H1 (cell line): ENCODE data around the gene KIAA1614. TPM values are rescaled to one million over a fixed set of nuclear protein-coding genes. Genes with fewer than 3 reads are reported as not detected.

ENCODE experiments used
- CTCF ChIA-PET: fragments of 300-600 bp; sonication (Branson Sonifier 250); formaldehyde crosslinking; loops from one replicate; lab custom pipeline; 2021; ENCODE audit not compliant: partially characterized antibody; lab: Charles Lee
- POLR2A ChIA-PET: fragments of 300-600 bp; sonication (Branson Sonifier 250); formaldehyde crosslinking; loops from one replicate; lab custom pipeline; 2021; ENCODE audit warnings: inconsistent platforms; ENCODE audit not compliant: partially characterized antibody; lab: Charles Lee
- DNase-seq, 2 experiments: peaks; one replicate each; pipeline versions ENCODE4 v3.0.0 to v3.0.0-alpha.2; 2010 to 2022; ENCODE audit warnings: low spot score in 2 of 2, low read depth in 1 of 2, mixed read lengths in 1 of 2
- FAIRE-seq: peaks from 2 replicates; lab custom pipeline; 2011; peaks lifted over from hg19 to GRCh38; lab: Jason Lieb, UNC
- H2AFZ ChIP-seq: 2 replicates; pipeline ENCODE4 v1.8.1; 2012; ENCODE audit warnings: low read length, inconsistent platforms
- H2AK5ac ChIP-seq: 2 replicates; pipeline ENCODE4 v1.6.1; 2013; ENCODE audit warnings: low read depth, low read length
- H2BK120ac ChIP-seq: replicated peaks from 2 replicates; pipeline ENCODE3; 2013; ENCODE audit warnings: low read depth, low read length, inconsistent platforms
- H2BK12ac ChIP-seq: 2 replicates; pipeline ENCODE4 v1.6.1; 2013; ENCODE audit warnings: low read depth, low read length
- H2BK15ac ChIP-seq: 2 replicates; pipeline ENCODE4 v1.6.1; 2013; ENCODE audit warnings: low read length
- H2BK20ac ChIP-seq: 2 replicates; pipeline ENCODE4 v1.6.1; 2013; ENCODE audit warnings: low read length
- H2BK5ac ChIP-seq: 2 replicates; pipeline ENCODE4 v1.6.1; 2013; ENCODE audit warnings: low read depth, low read length
- H3K14ac ChIP-seq: 2 replicates; pipeline ENCODE4 v1.6.1; 2013; ENCODE audit warnings: inconsistent platforms; ENCODE audit not compliant: insufficient read length
- H3K18ac ChIP-seq: 2 replicates; pipeline ENCODE4 v1.6.1; 2013; ENCODE audit warnings: low read length; ENCODE audit errors: extremely low read depth
- H3K23ac ChIP-seq: 2 replicates; pipeline ENCODE4 v1.6.1; 2013; ENCODE audit warnings: inconsistent platforms; ENCODE audit not compliant: insufficient read length
- H3K23me2 ChIP-seq: 2 replicates; pipeline ENCODE4 v1.6.1; 2013; ENCODE audit warnings: low read depth, low read length
- H3K27ac ChIP-seq: 2 replicates; pipeline ENCODE4 v1.6.1; 2011; ENCODE audit warnings: low read depth, low read length, inconsistent platforms
- H3K27me3 ChIP-seq, 4 experiments: replicated peaks in 1 of 4; 1 replicate in 1 of 4; 2 replicates in 3 of 4; pipeline versions ENCODE4 v1.6.1 to v1.8.1; 2011 to 2013; ENCODE audit warnings: low read length in 3 of 4, mild to moderate bottlenecking in 3 of 4, inconsistent platforms in 2 of 4, mixed read lengths in 2 of 4, moderate library complexity in 1 of 4; ENCODE audit not compliant: control insufficient read depth in 3 of 4, insufficient read depth in 3 of 4; ENCODE audit errors: extremely low read depth in 1 of 4
- H3K36me3 ChIP-seq, 4 experiments: 2 replicates each; pipeline versions ENCODE4 v1.6.1 to v1.8.1; 2011 to 2013; ENCODE audit warnings: mild to moderate bottlenecking in 4 of 4, low read length in 3 of 4, moderate library complexity in 2 of 4, control low read depth in 1 of 4, inconsistent platforms in 1 of 4; ENCODE audit not compliant: insufficient read depth in 4 of 4, control insufficient read depth in 2 of 4
- H3K4ac ChIP-seq: replicated peaks from 2 replicates; pipeline ENCODE3; 2013; ENCODE audit warnings: low read length, low read depth, mixed read lengths, inconsistent platforms; ENCODE audit not compliant: insufficient read length
- H3K4me1 ChIP-seq, 4 experiments: replicated peaks in 1 of 4; 1 replicate in 1 of 4; 2 replicates in 3 of 4; pipeline versions ENCODE4 v1.6.1 to v1.8.1; 2011 to 2013; ENCODE audit warnings: low read length in 3 of 4, inconsistent platforms in 2 of 4, mixed read lengths in 1 of 4; ENCODE audit not compliant: insufficient read depth in 4 of 4, control insufficient read depth in 3 of 4
- H3K4me2 ChIP-seq, 2 experiments: 2 replicates each; pipeline versions ENCODE4 v1.6.1 to v1.8.1; 2011 to 2013; ENCODE audit warnings: low read depth in 2 of 2, low read length in 2 of 2, control low read depth in 1 of 2, inconsistent platforms in 1 of 2, mild to moderate bottlenecking in 1 of 2; ENCODE audit not compliant: insufficient read depth in 1 of 2
- H3K4me3 ChIP-seq, 4 experiments: fragments of 200-600, 300-600 bp in 1 of 4; sonication (generic), shearing (Covaris generic), sonication (Bioruptor Twin) in 1 of 4; 2 replicates each; pipeline versions ENCODE4 v1.5.1 to v1.8.1; 2011 to 2016; ENCODE audit warnings: low read length in 4 of 4, low read depth in 3 of 4, control low read depth in 2 of 4, inconsistent platforms in 2 of 4, mild to moderate bottlenecking in 2 of 4, mixed read lengths in 1 of 4, moderate library complexity in 1 of 4; ENCODE audit not compliant: insufficient read depth in 2 of 4; ENCODE audit errors: extremely low read depth in 1 of 4
- H3K56ac ChIP-seq: replicated peaks from 2 replicates; pipeline ENCODE3; 2013; ENCODE audit warnings: low read depth, mild to moderate bottlenecking, mixed read lengths, low read length, inconsistent platforms; ENCODE audit not compliant: insufficient read length
- H3K79me1 ChIP-seq: 2 replicates; pipeline ENCODE4 v1.6.1; 2013; ENCODE audit warnings: low read depth, low read length, control low read depth
- H3K79me2 ChIP-seq, 2 experiments: 2 replicates each; pipeline versions ENCODE4 v1.6.1 to v1.8.1; 2012 to 2013; ENCODE audit warnings: low read length in 2 of 2, mild to moderate bottlenecking in 2 of 2, inconsistent platforms in 1 of 2; ENCODE audit not compliant: insufficient read depth in 2 of 2, control insufficient read depth in 1 of 2
- H3K9ac ChIP-seq, 4 experiments: replicated peaks in 1 of 4; 1 replicate in 1 of 4; 2 replicates in 3 of 4; pipeline versions ENCODE4 v1.6.1 to v1.8.1; 2011 to 2013; ENCODE audit warnings: low read depth in 3 of 4, low read length in 3 of 4, control low read depth in 2 of 4, mild to moderate bottlenecking in 2 of 4, moderate library complexity in 2 of 4, inconsistent platforms in 1 of 4; ENCODE audit errors: extremely low read depth in 1 of 4
- H3K9me3 ChIP-seq, 2 experiments: 2 replicates each; pipeline versions ENCODE4 v1.6.1 to v1.8.1; 2012 to 2013; ENCODE audit warnings: mild to moderate bottlenecking in 2 of 2, moderate library complexity in 2 of 2, control low read depth in 1 of 2, inconsistent platforms in 1 of 2, low read depth in 1 of 2, low read length in 1 of 2, mixed read lengths in 1 of 2; ENCODE audit not compliant: insufficient read depth in 2 of 2
- H4K20me1 ChIP-seq, 2 experiments: replicated peaks in 1 of 2; 2 replicates each; pipeline versions ENCODE3 to v1.8.1; 2011 to 2013; ENCODE audit warnings: inconsistent platforms in 2 of 2, low read length in 2 of 2, mild to moderate bottlenecking in 1 of 2; ENCODE audit not compliant: insufficient read depth in 2 of 2, control insufficient read depth in 1 of 2
- H4K5ac ChIP-seq: 2 replicates; pipeline ENCODE4 v1.6.1; 2013; ENCODE audit warnings: low read length, low read depth, mixed read lengths, inconsistent platforms; ENCODE audit not compliant: insufficient read length
- H4K8ac ChIP-seq: 2 replicates; pipeline ENCODE4 v1.8.0; 2013; ENCODE audit warnings: mild to moderate bottlenecking, moderate library complexity, low read length, inconsistent platforms; ENCODE audit not compliant: insufficient read depth; ENCODE audit errors: extremely low read depth
- H4K91ac ChIP-seq: replicated peaks from 2 replicates; pipeline ENCODE3; 2013; ENCODE audit warnings: low read length, mixed read lengths, inconsistent platforms; ENCODE audit not compliant: insufficient read length
- EZH2 ChIP-seq: fragments of 200-600 bp; sonication (generic); IDR thresholded peaks from 2 replicates; pipeline ENCODE4 v1.7.1; 2012; ENCODE audit warnings: low read depth, mild to moderate bottlenecking, moderate library complexity, low read length, inconsistent platforms; ENCODE audit not compliant: severe bottlenecking
- HDAC6 ChIP-seq: IDR thresholded peaks from one replicate; pipeline ENCODE4 v1.7.1; 2012; ENCODE audit warnings: low read depth, mild to moderate bottlenecking, inconsistent platforms, low read length, moderate library complexity
- RBBP5 ChIP-seq: IDR thresholded peaks from 2 replicates; pipeline ENCODE4 v1.7.1; 2012; ENCODE audit warnings: low read depth, mild to moderate bottlenecking, inconsistent platforms, low read length, moderate library complexity, borderline replicate concordance
- SAP30 ChIP-seq: fragments of 300-600 bp; sonication (generic); IDR thresholded peaks from 2 replicates; pipeline ENCODE4 v1.7.1; 2012; ENCODE audit warnings: low read length, moderate library complexity, mild to moderate bottlenecking, inconsistent platforms; ENCODE audit not compliant: insufficient read depth, insufficient replicate concordance
- WGBS, 2 experiments: shearing (Covaris generic) in 1 of 2; methylation state at CpG; one replicate each; pipeline versions ENCODE4 v1.1.6 to v1.1.7; 2013 to 2015; ENCODE audit warnings: low lambda C conversion rate in 2 of 2, mixed read lengths in 2 of 2, inconsistent platforms in 1 of 2, low coverage in 1 of 2, missing lambda C conversion rate in 1 of 2; ENCODE audit not compliant: insufficient replicate concordance in 2 of 2, insufficient coverage in 1 of 2, insufficient read length in 1 of 2; ENCODE audit errors: extremely low coverage in 1 of 2, missing lambda C conversion rate in 1 of 2; 5-methylcytosine and 5-hydroxymethylcytosine counted together
- polyA plus RNA-seq, 7 experiments: library from polyadenylated mRNA; depleted of rRNA in 3 of 7; stranded (reverse) in 5 of 7; unstranded in 2 of 7; fragments of >200 nt in 5 of 7; fragments of 200-250 nt in 2 of 7; gene quantifications; 1 replicate in 5 of 7; 2 replicates in 1 of 7; 4 replicates in 1 of 7; pipeline versions ENCODE4 v1.2.1 to v1.2.3, GENCODE V29; 2011 to 2013; ENCODE audit warnings: missing spikeins in 2 of 7, mixed read lengths in 2 of 7
- total RNA-seq: library from RNA; stranded (reverse); fragmentation: NEBNext Ultra II Directional; extraction: Animal tissue kit (Norgen Biotek cat#: 25700); gene quantifications from 2 replicates; pipeline ENCODE4 v1.2.1, GENCODE V29; 2021

The KIAA1614 gene
- total and polyA plus RNA-seq, 2 of the 8 experiments (the other 6 are each of a cell fraction or from before 2014, with no cell fraction given) = 1.3 to 3.1 TPM

- Histone ChIP-seq H3K23ac (no peak overlapping the region), H3K18ac (no peak overlapping the region; the same call in 1 of the 2 replicates), H3K9ac (no peak overlapping the region), H2BK120ac (no peak overlapping the region), H2BK5ac (no peak overlapping the region), H3K14ac (no peak overlapping the region), H3K9me3 (no peaks in the 10 kb centered on the region), H3K4me1 (peaks cover 0 to 8% (median 2%) of the 10 kb centered on the region in 4 experiments; a peak in 4 of 7 replicates), H3K79me1 (no peaks in the 10 kb centered on the region), H4K5ac (no peak overlapping the region), H3K4me2 (no peak overlapping the region), H3K36me3 (no peaks in the 10 kb centered on the region), H3K27ac (no peak overlapping the region), H4K91ac (no peak overlapping the region), H3K4me3 (no peak overlapping the region), H4K20me1 (no peaks in the 10 kb centered on the region), H4K8ac (no peak overlapping the region), H3K27me3 (peaks cover 0 to 3% (median under 1%) of the 10 kb centered on the region in 4 experiments; a peak in 4 of 7 replicates), H2AK5ac (no peak overlapping the region), H2BK20ac (no peak overlapping the region), H2BK15ac (no peak overlapping the region), H3K79me2 (no peaks in the 10 kb centered on the region), H3K23me2 (peaks cover 12% of the 10 kb centered on the region; the same call in 1 of the 2 replicates), H2AFZ (no peak overlapping the region), H3K4ac (no peak overlapping the region), H3K56ac (no peak overlapping the region), H2BK12ac (no peak overlapping the region)
- TF ChIP-seq SAP30 = no peak
- no peak for TF ChIP-seq HDAC6
- TF ChIP-seq RBBP5 = no peak
- no peak for TF ChIP-seq EZH2
- FAIRE-seq (no peak), DNase-seq (peak in 1 of 2 experiments; percentile 43)
- WGBS, 2 experiments = 88% methylated on average over 15 of the region's 15 CpGs; no CpG with 5 or more reads in 1 of the 2 experiments
- CTCF ChIA-PET = interaction anchor here (0.6 to 2.0 kb wide), 7 partner anchors 13 to 378 kb away, joined by 3 to 8 read pairs (median 3); no protein-coding TSS in a partner anchor
- POLR2A ChIA-PET = interaction anchor here (0.6 to 1.0 kb wide), 2 partner anchors 9 to 15 kb away, joined by 3 to 4 read pairs; no protein-coding TSS in a partner anchor
Observed at GRCh38 chr1:180908074-180908765, 4.5 kb upstream of the KIAA1614 start.
